HG02840 (cell line): ENCODE data around the gene ZNF823.

Experiments used
- ATAC-seq: cut with Tn5 transposase; IDR thresholded peaks from one replicate; pipeline ENCODE4 v1.9.1; 2021; ENCODE audit warnings: mild to moderate bottlenecking, moderate library complexity, moderate number of reproducible peaks; ENCODE audit not compliant: unreplicated experiment, low FRiP score

Gene ZNF823

DNA sequence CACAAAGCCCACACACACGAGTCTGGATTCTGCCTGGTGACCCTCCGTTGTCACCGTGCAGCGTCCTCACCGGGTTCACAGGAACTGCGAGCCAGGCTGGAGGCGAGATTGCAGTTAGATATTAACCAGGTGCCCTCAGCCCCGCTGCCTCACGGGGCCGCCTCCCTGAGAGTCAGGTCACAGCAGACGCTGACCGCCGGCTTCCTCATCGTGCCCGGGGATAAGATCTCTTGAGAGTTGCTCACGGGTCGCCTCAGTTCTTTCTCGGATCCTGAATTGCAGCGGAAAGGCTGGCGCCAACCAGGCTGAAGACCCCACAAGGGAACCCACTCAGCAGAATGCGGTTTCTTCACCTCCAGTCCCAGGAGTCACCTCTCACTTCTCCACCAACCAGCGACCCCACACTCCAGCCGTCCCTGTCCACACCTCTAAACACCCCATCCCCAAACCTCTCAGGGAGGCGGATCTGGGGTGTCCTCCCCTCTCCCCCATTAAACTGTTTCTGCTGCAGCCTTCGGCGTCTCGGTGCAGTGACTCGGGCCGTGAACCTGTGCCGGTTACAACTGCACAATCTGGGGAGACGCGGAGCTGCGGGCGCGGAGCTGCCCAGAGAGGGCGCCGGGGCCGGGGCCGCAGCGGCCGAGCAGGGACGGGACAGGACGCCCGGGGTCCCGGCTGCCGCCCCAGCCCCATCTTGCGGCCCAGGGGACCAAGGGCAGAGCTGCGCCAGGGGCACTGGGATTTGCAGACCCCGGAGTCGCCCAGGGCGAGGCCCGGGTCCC, 591 bp downstream of the ZNF823 start:
- peak; percentile 32 for ATAC-seq

DNA sequence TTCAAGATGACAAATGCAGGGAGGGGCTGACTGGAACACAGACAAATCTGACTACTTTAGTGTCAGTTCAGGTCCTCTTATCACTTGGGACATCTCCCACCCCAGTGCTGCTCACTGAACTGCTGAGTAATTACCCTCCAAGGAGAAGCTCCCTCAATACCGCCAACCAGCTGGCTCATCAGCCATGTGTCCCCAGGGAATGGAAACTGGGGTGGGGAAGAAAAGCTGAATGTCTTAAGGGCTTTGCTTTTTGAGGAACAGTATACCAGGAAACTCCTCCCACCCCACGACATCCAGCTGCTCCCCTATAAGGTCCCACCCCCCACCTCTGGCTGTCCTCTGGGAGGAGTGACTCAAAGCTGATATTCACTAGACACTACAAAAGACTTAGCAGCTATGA, 2.0 kb downstream of the ZNF823 start:
- ATAC-seq = no peak

DNA sequence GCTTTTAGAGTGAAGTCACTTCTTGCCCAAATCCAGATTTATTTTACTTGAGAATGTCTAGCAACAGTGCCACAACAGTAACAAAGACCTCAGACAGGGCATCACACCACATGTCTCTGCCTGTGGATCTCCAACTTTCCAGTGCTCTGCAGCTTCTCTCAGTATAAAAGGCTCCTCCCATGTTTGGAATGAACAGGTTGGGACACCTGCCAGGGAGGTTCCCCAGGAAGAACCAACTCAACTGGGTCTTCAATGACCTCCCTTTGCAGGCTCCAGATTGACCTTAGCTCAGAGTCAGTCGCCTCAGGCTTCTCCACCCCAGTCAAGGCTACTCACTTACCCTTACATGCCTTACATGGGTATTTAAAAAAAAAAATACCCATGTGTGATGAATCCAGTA, 3.4 kb downstream of the ZNF823 start:
- ATAC-seq = no peak

DNA sequence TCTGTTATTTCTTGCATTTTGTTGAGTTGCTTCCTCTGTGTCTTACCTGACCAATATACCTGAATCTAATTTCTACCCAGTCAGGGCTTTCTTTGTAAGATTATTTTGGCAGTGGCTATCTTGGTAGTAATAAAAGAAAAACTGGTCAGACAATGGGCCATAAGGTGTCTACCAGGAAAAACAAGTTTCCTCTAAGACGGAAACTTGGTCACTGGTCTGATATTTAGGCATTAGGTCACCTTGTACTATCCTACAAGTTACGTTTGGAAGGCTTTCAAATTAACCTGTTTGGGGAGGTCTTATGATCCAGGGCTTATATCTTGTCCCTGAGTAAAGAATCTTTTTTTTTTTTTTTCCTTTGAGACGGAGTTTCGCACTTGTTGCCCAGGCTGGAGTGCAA, 9.2 kb downstream of the ZNF823 start:
- no peak for ATAC-seq

DNA sequence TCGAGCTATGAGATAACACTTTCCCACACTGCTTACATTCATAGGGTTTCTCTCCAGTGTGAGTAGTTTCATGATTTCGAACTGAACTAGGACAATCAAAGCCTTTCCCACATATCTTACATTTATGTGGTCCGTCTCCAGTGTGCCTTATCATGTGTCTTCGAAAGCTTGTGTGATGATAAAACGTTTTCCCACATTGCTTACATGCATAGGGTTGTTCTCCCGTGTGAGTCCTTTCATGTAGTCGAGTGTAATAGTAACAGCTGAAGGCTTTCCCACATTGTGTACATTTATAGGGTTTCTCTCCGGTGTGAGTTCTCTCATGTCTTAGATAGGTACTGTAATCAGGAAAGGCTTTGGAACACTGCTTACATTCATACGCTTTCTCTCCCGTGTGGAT, 16.3 kb downstream of the ZNF823 start:
- ATAC-seq = no peak

DNA sequence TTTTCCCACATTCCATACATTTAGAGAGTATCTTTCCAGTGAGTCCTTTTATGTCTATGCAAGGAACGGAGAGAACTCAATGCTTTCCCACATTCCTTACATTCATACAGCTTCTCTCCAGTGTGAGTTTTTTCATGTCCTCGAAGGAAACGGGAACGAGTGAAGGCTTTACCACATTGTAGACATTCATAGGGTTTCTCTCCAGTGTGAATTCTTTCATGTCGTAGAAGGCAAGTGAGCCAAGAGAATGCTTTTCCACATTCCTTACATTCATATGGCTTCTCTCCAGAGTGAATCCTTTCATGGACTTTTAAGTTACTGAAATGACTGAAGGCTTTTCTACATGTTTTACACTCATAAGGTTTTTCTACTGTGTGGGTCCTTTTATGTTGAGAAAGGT, 17.1 kb downstream of the ZNF823 start:
- no peak for ATAC-seq

DNA sequence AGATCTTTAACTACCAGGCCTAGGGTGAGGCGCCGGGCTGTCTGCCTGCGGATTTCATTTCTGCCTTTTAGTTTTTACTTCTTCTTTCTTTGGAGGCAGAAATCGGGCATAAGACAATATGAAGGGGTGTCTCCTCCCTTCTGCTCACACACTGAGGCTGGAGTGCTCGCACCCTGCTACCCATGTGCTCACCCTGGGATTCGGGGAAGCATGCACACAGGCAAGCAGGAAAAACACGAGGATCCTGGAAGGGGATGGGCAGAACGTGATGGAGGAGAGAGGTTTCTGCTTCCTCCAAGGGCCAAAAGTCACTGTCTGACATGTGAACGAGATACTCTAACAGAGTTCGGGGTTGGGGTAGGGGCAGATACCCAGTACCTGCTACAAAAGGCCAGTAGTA, 28.4 kb downstream of the ZNF823 start:
- no peak for ATAC-seq

DNA sequence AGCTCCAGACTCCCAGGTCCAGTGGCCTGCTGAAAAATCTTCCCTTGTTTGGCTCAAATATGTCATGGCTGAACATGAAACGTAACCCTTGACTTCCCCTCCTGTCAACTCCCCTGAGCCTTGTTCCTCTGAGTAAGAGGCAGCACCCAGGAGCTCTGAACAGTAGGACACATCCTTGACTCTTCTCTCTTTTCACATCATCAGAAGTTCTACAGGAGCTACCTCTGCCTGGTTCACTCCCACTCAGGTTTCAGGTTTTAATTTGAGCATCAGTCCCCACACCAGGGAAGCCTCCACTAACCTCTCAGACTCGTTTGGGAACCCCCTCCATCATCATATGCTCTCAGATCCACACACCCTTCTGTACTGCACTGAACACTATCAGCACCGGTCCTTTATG, 30.3 kb downstream of the ZNF823 start:
- ATAC-seq = no peak

DNA sequence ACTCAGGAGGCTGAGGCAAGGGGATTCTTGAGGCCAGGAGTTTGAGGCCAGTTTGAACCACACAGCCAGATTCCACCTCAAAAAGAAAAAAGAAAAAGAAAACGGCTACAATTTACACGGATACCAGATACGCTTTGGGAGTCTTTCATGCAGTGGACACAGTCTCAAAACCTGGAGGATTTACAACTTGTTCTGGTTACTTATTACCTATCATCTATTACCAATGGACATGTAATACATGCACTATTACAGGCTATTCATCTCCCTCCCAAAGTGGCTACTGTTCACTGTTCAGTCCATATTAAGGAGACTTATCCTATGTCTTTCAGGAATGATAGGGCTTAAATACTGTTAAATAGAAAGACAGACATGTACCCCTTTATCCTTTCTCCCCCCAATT, 33.3 kb downstream of the ZNF823 start:
- ATAC-seq = no peak

DNA sequence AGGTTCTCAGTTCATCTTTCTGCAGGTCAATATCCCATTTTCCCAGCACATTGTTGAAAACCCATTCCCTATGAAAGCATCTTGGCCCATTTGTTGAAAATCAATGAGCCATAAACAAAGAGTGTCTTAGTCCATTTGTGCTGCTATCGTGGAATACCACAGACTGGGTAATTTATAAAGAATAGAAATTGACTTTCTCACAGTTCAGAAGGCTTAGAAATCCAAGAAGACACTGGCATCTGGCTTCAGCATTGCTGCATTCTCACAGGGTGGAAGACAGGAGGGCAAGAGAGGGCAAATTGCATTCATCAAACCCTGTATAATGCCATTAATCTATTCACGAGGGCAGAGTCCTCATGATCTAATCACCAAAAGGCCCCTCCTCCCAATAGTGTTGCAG, 34.1 kb downstream of the ZNF823 start:
- ATAC-seq = no peak

DNA sequence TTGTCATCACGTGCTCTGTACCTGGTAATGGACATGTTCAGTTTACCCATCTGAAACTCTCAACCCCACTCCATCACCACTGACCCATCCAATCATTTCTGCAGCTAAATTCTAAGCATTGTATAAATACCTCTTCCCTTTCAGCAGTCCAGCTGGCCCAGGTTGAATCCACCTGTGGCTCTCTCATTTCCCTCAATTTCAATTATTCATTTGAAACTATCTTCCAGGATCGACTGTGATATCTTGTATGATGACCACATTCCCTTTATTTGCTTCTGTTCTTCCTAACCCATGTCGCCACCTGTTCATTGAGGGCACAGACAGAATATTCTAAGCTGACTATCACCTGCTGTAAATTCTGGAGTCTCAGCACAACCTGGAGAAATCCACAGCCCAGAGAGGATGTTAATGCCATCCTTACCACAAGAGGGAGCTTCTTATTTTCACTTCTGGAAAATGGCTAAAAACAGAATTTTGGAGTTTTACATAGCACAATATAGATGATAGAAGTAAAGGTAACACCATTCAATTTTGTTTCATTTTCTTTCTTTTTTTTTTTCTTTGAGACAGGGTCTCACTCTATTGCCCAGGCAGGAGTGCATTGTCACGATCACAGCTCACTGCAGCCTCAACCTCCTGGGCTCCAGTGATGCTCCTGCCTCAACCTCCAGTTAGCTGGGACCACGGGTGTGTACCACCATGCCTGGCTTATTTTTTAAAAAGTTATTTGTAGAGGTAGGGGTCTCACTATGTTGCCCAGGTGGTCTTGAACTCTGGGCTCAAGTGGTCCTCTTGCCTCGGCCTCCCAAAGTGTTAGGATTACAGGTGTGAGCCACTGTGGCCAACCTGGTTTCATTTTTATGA, 38.6 kb downstream of the ZNF823 start:
- no peak for ATAC-seq

DNA sequence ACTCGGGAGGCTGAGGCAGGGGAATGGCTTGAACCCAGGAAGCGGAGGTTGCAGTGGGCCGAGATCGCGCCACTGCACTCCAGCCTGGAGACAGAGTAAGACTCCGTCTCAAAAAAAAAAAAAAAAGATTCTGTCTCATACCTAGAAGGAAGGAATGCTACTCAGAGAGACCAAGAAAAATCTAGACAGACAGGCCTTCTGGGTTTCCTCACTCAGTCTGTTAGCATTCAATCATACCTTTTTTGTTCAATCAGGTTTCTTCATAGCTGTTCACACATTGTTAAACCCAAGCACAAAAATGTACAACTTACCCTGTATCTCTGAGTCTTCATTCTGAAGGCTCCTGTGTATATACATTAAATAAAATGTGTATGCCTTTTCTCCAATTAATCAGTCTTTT, 40.5 kb downstream of the ZNF823 start:
- no peak for ATAC-seq

DNA sequence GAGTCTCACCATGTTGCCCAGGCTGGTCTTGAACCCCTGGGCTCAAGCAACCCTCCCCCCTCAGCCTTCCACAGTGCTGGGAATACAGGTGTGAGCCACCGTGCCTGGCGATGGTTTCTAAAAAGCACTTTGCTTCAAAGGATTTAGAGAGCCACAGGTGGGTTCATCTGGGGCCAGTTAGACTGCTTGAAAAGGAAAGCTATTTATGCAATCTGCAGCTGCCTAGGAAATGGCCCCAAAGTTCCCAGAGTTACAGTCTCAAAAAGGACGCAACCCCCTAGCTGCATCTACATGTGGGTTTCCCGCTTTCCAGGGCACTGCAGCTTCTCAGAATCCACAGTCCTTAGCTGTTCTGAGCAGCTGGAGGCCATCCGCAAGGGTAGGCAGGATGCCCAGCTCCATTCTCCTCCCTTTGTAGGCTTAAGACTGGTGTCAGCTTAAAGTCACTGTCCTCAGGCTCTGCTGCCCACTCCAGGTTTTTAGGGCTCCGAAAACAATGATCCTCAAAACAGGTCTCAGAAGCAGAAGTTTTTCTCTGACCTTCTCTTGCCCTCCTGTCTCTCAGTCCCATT, 41.4 kb downstream of the ZNF823 start:
- no peak for ATAC-seq

DNA sequence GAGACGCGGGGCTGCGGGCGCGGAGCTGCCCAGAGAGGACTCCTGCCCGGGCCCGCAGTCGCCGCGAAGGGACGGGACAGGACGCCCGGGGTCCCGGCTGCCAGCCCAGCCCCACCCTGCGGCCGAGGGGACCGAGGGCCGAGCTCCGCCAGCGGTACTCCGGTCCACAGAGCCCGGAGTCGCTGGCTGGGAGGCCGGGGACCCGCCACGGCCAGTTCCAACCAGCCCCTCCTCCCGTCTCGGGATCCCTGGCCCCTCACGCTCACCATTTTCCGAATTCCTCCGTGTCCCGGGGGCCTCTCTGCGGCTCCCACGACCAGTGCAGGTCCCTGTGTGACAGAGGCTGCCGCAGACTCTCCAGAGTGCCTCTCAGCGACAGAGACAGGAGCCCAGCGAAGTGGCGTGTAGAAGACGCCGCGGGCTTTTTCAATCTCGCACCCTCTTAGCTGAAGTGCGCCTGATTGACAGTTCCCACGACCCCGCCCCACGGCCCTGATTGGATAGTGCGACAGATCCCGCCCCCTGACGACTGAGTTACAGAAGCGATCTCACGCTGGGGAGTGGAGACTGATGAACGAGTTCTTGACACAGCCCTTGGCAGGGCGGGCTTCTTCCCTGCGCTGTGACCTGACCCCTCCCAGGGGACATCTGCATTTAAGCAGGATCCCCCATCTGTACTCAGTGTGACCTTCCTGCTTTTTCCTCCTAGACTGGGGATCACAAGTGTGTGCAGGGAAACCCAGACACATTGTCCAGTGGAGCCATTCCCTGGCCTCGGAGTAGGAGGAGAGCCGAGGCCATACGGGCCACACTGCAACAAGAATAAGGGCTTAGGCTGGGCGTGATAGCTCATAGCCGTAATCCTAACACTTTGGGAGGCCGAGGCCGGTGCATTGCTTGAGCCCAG, 44.0 kb downstream of the ZNF823 start:
- no peak for ATAC-seq

DNA sequence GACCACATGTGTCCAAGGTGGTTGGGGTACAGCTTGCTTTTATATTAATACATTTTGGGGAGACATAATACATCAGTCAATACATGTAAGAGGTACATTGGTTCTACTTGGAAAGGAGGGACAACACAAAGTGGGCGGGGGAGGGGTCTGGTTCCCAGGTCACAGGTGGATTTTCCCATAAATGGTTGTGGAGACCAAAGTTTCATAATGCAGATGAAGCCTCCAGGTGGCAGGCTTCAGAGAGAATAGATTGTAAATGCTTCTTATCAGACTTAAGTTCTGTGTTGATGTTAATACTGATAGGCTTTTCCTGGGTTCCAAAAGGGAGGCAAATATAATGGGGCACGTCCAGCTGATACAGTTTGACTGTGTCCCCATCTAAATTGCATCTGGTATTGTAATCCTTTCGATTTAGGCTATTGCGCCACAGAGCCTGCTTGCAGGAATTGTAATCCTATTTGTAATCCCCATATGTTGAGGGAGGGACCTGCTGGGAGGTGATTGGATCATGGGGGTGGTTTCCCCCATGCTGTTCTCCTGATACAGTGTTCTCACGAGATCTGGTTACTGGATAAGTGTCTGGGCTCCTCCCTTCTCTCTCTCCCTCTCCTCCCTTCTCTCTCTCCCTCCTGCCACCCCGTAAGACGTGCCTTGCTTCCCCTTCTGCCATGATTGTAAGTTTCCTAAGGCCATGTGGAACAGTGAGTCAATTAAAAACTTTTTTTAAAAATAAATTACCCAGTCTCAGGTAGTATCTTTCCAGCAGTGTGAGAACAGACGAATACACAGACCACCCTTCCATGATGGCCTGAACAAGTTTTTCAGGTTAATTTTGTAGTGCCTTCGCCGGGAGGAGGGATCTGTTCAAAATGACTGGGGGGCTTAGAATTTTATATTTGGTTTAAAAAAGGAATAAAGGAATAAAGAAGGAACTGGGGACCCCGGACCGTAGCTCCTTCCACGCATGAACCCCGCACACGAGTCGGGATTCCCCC, 44.9 kb downstream of the ZNF823 start:
- no peak for ATAC-seq

DNA sequence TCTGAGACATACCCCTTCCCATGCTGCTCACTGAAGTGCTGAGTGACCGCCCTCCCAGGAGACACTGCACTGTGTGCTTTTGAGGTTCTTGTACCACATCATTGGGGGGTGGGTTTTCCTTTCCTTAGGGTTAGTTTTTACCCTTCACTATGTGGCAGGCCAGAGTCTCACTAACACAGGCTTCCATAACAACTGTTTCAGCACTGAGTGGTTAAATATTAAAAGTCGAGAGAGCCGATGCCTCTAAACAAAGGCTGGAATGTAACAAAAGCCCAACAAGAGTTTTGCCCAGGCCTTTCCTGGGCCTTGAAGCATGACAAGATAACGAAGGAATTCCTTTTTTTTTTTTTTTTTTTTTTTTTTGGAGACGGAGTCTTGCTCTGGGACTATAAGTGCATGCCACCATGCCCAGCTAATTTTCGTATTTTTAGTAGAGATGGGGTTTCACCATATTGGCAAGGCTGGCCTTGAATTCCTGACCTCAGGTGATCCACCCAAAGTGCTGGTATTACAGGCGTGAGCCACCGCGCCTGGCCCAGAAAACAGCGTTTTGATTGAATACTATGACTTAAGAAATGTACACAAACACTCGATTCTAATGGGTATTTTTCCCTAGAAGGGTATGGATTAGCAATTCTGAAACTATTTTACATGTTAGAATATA, 46.5 kb downstream of the ZNF823 start:
- ATAC-seq = no peak

DNA sequence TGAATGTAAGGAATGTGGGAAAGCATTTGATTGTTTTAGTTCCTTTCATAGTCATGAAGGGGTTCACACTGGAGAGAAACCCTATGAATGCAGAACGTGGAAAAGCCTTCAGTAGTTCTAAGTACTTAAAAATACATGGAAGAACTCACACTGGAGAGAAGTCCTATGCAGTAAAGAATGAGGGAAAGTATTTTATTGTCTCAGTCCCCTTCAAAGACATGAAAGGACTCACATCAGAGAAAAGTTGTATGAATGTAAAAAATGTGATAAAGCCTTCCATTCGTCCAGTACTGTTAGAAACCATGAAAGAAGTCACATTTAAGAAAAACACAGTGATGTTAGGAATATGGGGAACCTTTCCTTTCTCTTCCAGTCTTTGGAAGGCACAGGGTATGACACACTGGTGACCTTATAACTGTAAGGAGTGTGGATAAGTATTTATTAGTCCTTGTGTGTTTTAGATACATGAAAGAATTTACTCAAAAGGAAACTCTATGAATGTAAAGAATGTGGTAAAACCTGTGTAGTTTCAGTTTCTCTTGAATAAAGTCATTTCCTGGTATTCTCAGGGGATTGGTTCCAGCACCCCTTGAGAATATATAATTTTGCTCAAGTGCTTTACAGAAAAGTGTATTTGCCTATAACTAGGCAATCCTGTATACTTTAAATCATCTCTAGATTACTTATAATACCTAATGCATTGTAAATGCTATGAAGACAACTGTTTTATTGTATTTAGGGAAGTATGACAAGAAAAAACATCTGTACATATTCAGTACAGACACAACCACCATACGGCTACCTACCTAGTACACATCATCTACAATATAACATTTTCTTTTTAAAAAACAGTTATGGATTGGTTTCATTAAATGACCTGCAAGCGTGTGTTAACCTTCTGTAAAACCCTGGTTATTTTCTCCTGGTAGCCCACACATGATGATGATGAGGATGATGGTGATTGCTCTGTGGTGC, 52.8 kb downstream of the ZNF823 start:
- no peak for ATAC-seq
